HFF-Myc (cell line): ENCODE results near the gene KREMEN2.

Experiments used
- DNase-seq: peaks from one replicate; pipeline ENCODE4 v3.0.0-alpha.2; 2011; ENCODE audit warnings: low read depth; ENCODE audit errors: extremely low read depth
- H3K4me3 ChIP-seq: replicated peaks from 2 replicates; pipeline ENCODE4 v1.5.1; 2011; ENCODE audit warnings: low read depth, mild to moderate bottlenecking, control low read depth, low read length
- TF ChIP-seq, protein P1 (sequence below): IDR thresholded peaks from 2 replicates; pipeline ENCODE4 v1.5.1; 2012; ENCODE audit warnings: mild to moderate bottlenecking, low read depth, low read length, control low read depth; ENCODE audit errors: missing control alignments

KREMEN2 gene

DNA sequence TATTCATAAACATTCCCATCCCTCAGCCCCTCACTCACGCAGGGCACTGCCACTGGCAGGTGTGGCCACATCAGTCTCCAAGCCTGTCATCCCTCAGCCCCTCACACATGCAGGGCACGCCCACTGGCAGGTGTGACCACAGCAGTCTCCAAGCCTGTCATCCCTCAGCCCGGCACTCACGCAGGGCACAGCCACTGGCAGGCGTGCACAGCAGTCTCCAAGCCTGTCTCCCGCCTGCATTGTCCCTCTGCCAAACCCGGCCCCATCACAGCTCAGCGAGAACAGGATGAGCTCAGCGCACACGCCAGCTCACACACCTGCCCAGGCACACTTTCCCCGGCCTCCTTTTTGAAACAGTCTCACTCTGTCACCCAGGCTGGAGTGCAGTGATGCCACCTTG is 11.4 kb upstream of the KREMEN2 start:
- TF ChIP-seq, protein P1, sequence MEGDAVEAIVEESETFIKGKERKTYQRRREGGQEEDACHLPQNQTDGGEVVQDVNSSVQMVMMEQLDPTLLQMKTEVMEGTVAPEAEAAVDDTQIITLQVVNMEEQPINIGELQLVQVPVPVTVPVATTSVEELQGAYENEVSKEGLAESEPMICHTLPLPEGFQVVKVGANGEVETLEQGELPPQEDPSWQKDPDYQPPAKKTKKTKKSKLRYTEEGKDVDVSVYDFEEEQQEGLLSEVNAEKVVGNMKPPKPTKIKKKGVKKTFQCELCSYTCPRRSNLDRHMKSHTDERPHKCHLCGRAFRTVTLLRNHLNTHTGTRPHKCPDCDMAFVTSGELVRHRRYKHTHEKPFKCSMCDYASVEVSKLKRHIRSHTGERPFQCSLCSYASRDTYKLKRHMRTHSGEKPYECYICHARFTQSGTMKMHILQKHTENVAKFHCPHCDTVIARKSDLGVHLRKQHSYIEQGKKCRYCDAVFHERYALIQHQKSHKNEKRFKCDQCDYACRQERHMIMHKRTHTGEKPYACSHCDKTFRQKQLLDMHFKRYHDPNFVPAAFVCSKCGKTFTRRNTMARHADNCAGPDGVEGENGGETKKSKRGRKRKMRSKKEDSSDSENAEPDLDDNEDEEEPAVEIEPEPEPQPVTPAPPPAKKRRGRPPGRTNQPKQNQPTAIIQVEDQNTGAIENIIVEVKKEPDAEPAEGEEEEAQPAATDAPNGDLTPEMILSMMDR = no peak
- H3K4me3 ChIP-seq = no peak overlapping the region
- no peak for DNase-seq

DNA sequence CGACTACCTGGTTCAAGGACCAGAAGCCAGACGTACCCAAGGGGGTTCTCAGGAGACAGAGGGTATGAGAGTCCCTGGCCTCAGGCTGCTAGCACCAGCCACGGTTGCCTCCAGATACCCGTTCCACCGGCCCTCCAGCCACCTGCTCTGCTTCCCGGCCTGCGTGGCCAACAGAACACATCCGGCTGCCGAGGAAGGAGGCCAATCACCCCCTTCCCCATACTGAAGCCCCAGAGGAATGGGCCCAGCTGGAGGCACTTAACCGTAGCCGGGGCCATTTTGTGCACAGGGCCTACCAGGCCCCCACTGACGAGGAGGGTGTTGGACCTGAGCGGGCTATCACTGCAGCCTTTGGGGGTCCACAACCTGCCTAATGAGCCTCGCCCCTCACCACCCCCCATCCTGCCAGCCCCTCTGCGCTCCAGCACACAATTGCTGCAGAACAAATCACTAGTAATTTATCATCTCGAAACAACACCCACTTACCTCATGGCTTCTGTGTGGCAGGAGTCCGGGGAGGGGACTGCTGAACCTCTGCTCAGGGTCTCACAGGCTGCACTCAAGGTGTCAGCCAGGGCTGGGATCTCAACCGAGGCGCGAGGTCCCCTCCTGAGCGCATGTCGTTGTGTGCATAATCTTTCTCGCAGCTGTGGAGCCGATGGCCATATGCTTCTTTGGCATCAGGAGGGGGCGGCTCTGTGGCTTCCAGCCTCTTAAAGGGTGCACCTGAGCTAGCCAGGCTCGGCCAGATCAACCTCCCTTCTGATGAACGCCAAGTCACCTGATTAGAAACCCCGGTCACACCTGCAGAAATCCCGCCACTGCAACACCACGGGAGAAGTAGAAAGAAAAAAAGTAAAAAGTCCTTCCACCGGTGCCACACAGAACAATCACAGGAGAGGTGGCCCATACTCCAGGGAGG is 10.1 kb upstream of the KREMEN2 start:
- H3K4me3 ChIP-seq = no peak overlapping the region
- DNase-seq = no peak
- TF ChIP-seq, protein P1 = no peak

DNA sequence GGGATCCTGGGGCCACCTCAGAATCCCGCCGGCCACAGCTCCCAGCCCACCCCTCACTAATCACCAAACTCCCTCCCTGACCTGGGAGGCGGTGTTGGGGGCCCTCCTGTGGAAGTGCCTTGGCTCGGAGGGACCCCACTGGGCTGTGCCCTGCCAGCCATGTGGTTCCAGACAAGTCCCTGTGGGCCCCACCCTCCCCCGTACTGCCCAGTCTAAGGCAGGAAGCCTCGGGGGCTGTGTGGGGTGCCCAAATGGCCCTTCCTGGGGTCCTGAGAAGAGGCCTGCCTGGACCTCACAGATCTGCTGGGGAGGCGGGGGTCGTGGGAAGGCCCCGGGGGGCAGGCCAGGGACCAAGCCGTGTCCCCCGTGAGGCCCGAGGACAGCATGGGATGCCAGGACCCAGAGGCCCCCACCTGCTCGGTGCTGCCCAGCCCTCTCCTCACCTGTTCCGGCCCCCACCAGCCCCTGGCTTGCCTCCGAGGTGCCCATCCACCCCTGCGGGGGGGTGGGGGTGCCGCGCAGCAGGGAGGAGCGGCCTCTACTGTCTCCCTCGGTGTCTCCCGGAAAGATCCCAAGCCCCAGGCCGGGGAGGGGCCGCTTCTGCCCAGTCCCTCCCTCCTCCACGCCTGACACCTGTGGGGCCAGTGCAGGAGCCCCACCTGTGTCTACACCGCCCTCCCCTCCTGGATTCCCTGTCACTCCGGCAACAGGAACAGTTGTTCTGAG is 9.3 kb upstream of the KREMEN2 start:
- TF ChIP-seq, protein P1 = no peak
- no peak overlapping the region for H3K4me3 ChIP-seq
- no peak for DNase-seq

DNA sequence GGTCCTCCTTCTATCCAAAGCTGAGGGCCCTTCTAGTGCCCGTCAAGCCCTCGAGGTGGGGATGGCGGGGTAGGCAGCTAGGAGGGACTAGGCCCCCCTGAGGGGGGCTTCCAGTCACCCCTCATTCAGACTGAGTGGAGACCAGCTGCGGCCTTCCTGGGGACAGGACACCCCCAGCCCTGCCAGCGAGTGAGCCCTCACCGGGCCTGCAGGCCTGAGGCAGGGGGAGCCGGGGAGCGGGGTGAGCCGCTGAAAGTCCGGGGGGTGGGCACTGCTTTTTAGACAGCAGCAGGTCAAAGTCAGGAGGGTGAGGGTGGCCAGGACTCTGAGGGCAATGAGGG is 8.7 kb upstream of the KREMEN2 start:
- no peak overlapping the region for H3K4me3 ChIP-seq
- no peak for DNase-seq
- TF ChIP-seq, protein P1 = no peak

DNA sequence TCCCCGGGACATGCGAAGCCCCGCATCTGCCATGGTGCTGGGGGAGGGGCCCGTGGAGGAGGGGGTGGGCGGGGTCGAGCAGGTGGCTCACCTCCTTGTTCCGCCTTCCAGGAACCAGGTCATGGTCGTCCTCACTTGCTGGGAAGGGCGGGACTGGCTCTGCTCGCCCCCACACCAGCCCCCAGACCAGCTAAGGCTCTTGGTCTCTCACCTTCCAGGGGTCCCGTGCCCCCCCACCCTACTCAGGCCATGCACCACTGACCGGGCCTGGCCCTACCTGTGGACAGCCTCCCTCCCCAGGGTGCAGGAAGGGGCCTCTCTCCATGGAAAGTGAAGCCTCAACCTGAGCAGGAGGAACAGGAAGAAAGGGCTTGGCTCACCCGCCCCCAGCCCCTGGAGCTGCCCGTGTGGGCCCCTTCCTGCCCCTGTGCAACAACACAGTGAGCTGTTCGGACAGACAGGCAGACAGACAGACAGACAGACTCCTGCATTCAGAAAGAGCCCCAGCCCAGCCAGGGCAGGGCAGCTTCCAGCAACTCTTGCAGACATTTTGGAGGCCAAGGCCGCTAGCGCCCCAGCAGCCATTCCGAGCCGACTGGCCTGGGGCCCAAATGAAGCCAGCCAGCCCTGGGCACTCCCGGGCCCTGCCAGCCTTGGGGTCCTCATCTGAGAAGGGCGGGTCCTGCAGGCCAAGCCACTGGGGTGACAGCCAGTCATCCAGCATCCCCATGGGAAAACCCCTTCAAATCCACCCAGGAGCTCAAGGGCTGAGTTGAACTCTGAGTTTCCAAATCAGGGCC is 8.1 kb upstream of the KREMEN2 start:
- no peak overlapping the region for H3K4me3 ChIP-seq
- TF ChIP-seq, protein P1 = no peak
- DNase-seq = no peak

DNA sequence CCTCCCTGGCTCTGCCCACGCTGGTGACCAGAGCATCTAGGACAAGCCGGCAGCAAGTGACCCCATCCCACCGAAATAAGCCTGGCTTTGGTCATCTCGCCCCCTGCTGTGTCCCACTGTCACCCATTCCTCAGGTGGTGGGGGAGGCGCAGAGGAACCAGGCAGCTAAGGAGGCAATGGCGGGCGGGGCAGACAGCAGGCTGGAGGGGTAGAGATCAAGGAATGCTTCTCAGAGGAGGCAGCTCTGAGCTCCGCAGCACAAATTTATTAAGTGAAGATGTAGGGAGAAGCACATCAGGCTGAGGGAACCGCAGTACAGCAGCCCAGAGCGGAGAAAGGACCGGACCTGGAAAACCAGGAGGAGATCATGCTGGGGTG is 7.5 kb upstream of the KREMEN2 start:
- H3K4me3 ChIP-seq = no peak overlapping the region
- no peak for DNase-seq
- TF ChIP-seq, protein P1 = no peak
